Medulla oblongata (tissue), 1 donor: ENCODE data around the gene RIN3.

ENCODE experiments used
- DNase-seq: peaks from one replicate; pipeline ENCODE4 v3.0.0-alpha.2; 2015; ENCODE audit errors: extremely low spot score

Gene RIN3

DNA sequence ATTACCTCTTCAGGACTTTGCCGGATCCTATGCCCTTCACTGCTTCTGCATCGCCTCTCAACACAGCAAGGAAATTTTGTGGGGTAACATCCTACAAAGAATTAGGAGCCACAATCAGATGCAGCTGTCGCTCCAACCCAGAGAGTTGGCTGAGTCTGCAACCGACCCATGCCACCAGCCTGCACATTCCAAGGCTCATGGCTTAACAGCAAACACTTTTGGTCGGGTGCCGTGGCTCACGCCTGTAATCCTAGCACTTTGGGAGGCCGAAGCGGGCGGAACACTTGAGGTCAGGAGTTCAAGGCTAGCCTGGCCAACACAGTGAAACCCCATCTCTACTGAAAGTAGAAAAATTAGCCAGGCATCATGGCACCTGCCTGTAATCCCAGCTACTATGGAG lies 202.6 kb downstream of the RIN3 start:
- DNase-seq: no peak

DNA sequence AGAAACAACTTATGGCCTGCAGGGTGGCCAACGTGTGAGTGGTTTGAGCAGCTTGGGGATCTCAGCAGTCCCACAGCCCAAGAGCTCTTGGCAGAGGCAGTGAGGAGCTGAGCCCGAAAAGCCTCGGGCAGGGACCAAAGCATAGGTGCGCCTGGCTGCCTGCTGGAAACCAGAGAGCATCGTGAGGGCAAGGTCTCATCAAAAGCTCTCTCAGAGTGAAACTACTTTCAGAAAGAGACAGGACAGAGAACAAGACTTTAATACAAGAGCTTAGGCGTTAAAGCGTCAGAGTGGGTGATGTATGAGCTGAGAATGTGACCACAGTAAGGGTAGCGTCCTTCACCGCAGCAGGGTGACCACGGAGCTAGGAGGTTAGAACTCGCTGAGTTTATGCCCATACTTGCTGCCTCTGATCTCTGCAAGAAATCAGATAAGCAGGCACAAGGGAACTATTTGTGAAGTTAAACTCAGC lies 204.0 kb downstream of the RIN3 start:
- no peak for DNase-seq

DNA sequence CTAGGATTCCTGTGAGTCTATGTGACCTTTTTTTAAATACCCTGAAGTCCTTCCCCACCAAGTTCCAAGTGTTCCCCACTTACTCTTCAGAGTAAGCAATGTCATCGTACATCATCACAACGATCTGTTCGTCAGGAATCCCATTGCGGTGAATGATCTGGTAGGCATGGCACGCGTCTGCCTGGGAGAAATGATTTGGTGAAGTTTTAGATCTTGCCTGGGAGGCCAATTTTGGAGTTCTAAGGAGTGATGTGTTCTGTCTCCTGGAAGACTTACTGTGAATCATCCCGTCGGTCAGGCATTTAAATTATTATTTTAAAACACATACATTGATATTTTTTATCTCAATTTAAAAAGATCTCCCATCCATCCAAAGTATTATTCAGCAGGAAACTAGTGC lies 205.1 kb downstream of the RIN3 start:
- no peak for DNase-seq

DNA sequence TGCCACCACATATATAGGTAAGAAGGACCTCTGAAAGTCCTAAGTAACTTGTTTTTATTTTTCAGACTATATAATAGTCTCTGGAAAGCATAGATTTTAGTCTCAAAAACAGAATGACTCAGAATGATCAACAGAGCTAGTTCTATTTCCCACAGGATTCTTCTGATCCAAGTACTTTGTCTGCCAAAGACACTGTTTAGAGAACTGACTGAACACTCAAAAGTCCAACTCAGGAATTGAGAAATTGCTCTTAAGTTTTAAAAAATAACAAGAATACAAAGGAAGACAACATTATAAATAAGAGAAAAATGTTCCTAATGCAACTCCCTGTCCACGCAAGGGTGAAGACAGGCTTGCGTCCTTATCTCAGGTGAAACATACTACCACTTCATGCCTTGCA lies 205.8 kb downstream of the RIN3 start:
- DNase-seq: no peak

DNA sequence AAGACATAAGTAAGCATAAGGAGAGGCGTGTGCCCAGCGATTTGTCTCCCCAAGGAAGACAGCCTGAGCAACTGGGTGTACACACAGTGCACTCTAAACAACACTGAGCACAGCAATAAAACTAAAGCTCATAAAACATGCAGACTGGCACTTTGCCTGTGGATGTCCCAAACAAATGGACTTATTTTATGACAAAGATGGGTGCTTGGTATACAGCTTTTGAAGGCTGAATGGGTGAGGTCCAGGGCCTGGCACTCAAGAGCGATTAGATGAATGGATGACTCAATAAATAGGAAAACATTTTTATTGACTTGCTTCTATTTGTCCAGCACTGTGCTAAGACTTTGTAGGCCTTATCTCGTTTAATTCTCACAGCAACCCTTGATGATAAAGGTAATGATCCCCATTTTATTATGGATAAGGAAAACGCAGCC lies 206.3 kb downstream of the RIN3 start:
- no peak for DNase-seq

DNA sequence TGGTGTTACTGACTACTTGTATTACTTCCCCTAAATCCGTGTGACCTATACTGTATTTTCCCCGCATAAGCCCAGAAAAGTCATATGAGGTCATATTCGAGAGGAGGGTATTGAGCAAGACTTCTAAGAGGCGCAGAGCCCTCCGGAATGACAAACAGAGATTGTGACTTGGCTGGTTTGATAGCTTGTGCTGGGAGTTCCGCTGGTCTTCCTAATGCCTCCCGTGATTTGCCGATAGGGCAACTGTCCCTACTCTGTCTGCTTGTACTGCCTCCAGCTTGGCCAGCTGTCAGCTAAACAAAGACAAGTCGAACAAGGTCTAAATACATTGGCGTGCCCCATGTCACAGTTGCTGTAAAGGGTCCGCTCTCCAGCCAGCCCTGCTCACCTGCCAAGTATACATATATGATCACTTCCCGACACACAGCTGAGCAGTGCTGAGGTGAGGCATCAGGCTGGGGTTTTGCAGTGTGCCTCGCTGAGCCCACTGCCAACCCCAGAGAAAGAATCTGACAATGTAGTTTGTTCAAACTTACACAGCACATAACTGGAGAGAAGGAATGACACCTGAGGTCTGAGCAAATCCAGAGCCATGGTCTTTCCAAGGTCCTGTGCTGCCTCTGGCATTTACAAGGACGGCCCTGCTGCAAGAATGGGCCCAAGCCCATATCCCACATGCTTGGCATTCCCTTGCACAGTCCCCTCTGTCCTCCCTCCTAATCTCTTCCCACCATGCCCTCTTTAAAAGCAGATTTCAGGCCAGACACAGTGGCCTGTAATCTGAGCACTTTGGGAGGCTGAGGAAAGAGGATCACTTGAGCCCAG lies 211.1 kb downstream of the RIN3 start:
- peak; percentile 35 for DNase-seq

DNA sequence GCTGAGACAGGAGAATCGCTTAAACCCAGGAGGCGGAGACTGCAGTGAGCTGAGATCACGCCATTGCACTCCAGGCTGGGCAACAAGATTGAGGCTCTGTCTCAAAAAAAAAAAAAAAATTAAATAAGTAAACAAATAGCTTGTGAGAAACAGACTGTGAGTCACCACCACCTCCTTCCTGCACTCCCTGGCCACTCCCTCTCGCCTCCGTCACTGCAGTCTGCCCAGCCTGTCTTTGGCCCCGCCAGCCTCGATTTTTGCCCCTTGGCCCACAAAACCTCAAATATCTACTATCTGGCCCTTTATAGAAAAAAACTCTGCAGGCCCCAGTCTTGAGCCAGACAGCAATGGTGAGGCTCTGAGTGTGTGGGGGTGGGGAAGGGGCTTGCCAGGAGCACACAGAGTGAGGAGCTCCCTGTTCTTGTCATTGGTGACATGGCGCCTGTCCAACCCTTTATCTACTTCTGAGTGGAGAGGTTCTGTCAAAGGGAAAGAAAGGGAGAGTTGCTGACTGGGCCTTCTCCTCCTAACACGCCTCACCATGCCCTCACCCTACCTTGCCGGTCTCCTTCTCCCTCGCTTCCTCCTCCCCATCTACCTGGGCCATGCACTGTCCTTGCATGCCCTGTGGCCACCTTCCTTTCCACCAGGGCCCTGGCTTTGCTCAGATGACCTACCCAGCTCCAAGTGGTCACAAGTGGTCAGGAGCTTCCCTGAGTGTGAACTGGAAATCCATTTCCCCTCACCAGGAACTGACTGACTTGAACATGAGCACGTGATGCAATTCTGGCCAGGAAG lies 212.8 kb downstream of the RIN3 start:
- DNase-seq: no peak

DNA sequence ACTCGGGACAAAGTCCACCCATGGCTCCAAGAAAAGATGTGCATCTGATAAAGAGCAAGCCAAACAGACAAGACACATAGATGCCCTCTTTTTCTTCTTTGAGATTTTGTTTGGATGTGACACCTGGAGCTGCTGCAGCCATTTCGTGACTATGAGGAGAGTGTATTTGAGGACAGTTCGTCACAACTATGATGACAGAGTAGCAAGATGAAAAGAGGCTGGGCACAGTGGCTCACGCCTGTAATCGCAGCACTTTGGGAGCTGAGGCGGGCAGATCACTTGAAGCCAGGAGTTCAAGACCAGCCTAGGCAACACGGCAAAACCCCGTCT lies 213.3 kb downstream of the RIN3 start:
- DNase-seq: no peak

DNA sequence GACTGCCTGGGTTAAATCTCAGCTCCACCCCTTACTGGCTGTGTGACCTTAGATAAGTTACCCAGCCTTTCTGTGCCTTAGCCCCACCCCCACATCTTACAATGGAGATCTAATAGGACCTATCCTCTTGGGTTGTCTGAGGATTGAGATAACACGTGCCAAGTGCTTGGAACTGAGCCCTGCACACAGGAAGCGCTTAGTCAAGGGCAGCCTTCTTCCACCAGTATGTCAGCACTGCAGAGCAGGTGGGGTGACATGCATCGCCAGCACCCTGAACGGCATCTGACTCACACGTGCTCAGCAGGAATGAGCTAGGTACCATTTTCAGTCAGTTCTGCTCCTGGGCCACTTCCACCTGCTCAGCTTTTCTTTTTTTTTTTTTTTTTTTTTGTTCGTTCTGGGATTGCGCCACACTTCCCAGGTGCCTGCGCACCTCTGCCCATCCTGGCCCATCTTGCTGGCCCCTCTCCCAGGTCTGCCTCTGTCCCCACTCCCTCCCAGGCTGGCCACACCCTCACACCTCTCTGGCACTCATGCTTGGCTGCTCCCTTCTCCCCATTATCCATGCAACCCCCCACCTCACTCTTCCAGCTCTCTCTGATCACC lies 215.3 kb downstream of the RIN3 start:
- DNase-seq: no peak

DNA sequence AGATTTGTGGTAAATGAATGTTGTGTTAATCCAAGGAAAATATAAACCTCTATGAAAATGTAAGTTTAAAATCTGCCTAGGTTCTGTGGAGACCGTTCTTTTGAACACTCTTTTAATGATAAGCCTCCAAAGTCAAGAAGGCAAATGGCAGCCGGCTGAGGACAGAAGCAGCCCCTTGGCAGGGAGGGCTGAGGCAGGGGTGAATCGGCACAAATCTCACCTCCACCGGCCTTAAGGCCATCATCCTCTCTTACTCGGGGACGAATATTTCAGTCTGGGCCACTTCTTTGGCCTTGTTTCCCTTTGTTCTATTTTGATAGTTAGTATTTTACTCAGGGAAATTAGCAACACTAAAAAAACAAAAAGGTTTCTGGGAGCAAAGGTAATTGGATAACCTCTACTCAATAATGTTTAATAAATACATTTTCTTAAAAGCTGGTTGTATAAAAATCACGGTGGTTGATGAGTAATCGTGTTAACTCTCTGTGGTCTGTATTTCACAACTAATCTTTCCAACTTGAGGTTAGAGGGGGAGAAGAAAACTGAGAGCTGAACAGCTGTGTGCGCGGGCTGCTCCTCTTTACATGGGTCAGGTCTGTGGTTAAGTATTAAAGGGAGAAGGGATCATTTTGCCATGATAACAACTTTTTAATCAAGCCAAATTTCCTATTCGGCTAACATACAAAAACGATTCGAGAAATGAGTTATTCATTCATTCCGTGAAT lies 216.2 kb downstream of the RIN3 start:
- no peak for DNase-seq

DNA sequence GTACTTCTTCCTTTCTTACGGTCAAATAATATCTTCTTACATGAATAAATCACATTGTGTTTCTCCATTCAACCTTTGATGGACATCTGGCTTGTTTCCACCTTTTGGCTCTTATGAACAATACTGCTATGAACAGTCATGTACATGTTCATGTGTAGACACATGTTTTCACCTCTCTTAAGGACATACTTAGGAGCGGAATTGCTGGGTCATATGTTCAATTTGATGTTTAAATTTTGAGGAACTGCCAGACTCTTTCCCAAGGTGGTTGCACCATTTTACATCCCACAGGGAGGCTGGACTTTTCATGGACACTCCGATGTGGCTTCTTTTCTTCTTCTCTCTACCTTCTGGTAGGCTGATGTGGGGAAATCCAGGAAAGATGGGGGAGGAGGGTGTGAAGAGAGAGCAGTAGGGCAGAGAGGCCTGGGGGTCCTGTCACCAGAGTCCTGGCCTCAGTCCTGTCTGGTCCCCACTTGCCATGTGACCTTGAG lies 218.1 kb downstream of the RIN3 start:
- DNase-seq: no peak

DNA sequence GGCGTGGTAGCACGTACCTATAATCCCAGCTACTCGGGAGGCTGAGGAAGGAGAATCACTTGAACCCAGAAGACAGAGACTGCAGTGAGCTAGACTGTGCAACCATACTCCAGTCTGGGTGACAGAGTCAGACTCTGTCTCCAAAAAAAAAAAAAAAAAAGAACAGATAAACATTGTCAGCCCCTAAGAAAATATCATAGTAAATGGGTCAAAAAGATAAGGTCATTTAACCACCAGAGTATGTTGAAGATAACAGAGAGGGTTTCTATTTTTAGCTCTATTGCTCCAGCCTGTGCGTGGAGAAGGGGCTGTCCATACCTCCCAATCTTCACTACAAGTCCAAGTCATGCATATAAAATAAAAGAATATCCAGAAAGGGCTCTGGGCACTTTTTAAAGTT lies 219.4 kb downstream of the RIN3 start:
- no peak for DNase-seq

DNA sequence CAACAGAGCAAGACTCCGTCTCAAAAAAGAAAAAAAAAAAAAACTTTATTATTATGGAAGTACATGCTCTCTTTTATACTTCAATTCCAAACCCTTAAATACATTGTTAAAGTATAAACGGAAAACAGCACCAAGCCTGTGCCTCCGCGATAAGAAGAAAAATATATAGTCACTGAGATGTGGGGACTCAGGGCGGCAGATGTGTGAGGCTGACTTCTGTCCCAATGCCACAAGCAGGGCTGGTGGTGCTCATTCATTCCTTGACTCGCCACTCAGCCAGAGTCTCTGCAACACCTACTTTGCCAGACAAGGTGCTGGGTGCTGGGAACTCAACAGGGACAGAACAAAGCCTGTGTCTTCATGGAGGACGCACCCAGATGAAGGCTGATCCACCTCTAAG lies 221.0 kb downstream of the RIN3 start:
- DNase-seq: no peak

DNA sequence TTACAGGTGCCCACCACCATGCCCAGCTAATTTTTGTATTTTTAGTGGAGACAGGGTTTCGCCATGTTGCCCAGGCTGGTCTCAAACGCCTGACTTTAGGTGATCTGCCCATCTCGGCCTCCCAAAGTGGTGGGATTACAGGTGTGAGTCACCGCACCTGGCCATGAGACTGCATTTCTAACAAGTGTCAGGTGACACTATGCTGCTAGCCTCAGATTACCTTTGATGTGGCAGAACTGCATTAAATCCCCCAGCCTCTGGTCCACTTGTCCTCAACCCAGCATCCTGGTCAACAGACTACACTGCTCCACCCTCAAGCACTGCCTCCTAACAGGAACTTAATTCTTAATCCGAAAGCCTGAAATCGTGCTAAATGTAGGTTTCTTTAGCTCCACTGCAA lies 221.8 kb downstream of the RIN3 start:
- no peak for DNase-seq

DNA sequence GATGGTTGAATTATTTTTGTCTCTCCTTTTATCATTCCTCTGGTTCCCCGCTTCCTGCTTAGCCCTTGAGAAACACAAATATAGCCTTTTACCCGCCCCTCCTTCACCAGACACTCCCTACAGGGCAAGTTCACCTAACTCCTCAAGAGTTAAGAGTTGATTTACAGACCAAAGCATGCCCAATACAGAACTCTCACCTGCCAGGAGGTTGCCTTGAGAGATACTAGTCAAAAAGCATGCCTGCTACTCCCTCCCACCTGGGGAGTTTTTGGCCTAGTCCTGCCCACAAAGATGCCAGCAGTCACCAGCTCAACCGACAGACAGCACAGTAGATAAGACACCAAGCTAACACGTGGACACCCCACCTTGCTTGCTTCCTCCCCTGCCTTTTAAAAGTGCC lies 223.6 kb downstream of the RIN3 start:
- DNase-seq: no peak

DNA sequence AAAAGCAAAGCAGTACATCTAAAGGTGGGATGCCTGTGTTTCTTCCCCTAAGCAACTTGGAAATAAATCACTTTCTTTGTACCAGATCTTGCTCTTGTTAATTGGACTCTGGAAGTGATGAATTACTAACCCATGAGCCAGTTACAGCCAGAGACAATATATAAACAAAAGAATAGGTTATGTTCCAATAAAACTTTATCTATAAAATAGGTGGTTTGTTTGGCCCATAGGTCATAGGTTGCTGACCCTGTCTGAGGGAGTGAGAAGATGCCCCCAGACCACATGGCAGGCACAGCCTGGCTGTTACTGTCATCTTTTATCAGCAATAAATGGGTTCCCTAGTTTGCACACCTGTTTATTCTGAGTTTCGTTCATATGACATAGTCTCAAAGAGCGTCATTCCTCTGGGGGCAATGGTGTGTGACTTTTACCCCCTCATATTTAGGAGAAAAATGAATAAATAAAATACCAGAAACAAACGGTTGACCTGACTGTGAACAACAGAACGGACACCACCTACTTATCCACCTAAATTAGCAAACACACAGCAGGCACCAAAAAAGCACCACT lies 224.1 kb downstream of the RIN3 start:
- no peak for DNase-seq
